Measurements from ENCODE around the gene ADAM22. TPM values are rescaled to one million over a fixed set of nuclear protein-coding genes. Genes with fewer than 3 reads are reported as not detected.

The ADAM22 gene
- polyA plus RNA-seq, 2 of the 4 experiments (the other 2 are of a cell fraction), result 0.53 to 0.59 TPM

- CTCF ChIA-PET, result no interaction called here
- POLR2A ChIA-PET, result no interaction called here
- H3K4me1 ChIP-seq, result no peaks in the 10 kb centered on the region
- ATAC-seq, result no peak
- no peak overlapping the region for H3K27ac ChIP-seq
- no peaks in the 10 kb centered on the region for H3K9me3 ChIP-seq
- TF ChIP-seq RARB (CRISPR knock-in tag; IDR thresholded peaks at IDR 0.05) (no peak), NR3C1 (IDR thresholded peaks at IDR 0.05) (no peak), TFCP2L1 (CRISPR knock-in tag; IDR thresholded peaks at IDR 0.05) (no peak), HOXA7 (CRISPR knock-in tag; IDR thresholded peaks at IDR 0.05) (no peak)
- WGBS (ENCODE audit: missing lambda C conversion rate), result 11% methylated on average over 2 of the region's 2 CpGs
- DNase-seq (ENCODE audit: low read depth in 1 of 2, low spot score in 1 of 2), result no peak
- H3K4me2 ChIP-seq, result no peak overlapping the region
- no peak for FAIRE-seq
- no peak overlapping the region for H3K4me3 ChIP-seq
Measured at GRCh38 chr7:88075216-88075615, 141.2 kb downstream of the ADAM22 start.

DNA sequence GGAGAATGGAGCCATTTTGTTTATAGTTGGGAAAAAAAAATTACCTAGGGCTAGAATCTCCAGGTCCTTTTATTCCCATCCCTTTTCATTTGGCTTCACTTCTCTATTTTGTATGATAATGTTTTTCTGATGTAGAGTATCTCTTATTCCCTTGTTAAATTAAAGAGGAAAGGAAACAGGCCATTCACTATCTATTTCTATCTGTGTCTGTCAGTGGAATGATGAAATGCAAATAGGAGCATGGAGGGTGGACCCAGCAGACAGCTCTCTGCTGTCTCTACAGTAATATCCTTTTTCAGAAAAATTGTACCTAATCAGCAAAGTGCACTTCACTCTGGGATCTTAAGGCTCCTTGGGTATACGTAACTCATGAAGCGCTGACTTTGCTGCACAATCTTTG, 149.8 kb downstream of the ADAM22 start:
- no peak overlapping the region for H3K4me3 ChIP-seq
- FAIRE-seq (no peak), ATAC-seq (no peak), DNase-seq (ENCODE audit: low read depth in 1 of 2, low spot score in 1 of 2) (no peak)
- TF ChIP-seq USF2 (IDR thresholded peaks at IDR 0.05) (no peak), NFE2L2 (conservative IDR thresholded peaks at IDR 0.05; ENCODE audit: low read length) (no peak), FOXS1 (CRISPR knock-in tag; IDR thresholded peaks at IDR 0.05) (no peak), ZNF302 (CRISPR knock-in tag; IDR thresholded peaks at IDR 0.05) (no peak), NPAS2 (CRISPR knock-in tag; IDR thresholded peaks at IDR 0.05; ENCODE audit: borderline replicate concordance) (no peak), CBX2 (IDR thresholded peaks at IDR 0.05; ENCODE audit: borderline replicate concordance, low read depth) (no peak), EHF (CRISPR knock-in tag; IDR thresholded peaks at IDR 0.05) (no peak), ZFP36 (IDR thresholded peaks at IDR 0.05; ENCODE audit: borderline replicate concordance, partially characterized antibody) (no peak), ESRRA (IDR thresholded peaks at IDR 0.05; ENCODE audit: borderline replicate concordance, low read length) (no peak), HOXB13 (CRISPR knock-in tag; IDR thresholded peaks at IDR 0.05; ENCODE audit: low read depth) (no peak), MYC (IDR thresholded peaks at IDR 0.05; ENCODE audit: borderline replicate concordance, low read length) (no peak), HOXA7 (CRISPR knock-in tag; IDR thresholded peaks at IDR 0.05) (no peak)
- TF ChIP-seq, protein P1, sequence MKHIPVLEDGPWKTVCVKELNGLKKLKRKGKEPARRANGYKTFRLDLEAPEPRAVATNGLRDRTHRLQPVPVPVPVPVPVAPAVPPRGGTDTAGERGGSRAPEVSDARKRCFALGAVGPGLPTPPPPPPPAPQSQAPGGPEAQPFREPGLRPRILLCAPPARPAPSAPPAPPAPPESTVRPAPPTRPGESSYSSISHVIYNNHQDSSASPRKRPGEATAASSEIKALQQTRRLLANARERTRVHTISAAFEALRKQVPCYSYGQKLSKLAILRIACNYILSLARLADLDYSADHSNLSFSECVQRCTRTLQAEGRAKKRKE (CRISPR knock-in tag; IDR thresholded peaks at IDR 0.05; ENCODE audit: low read depth), result no peak
- no peak overlapping the region for H3K27ac ChIP-seq
- POLR2A ChIA-PET, result no interaction called here
- CTCF ChIA-PET, result no interaction called here
- no peaks in the 10 kb centered on the region for H3K4me1 ChIP-seq
- H3K4me2 ChIP-seq, result no peak overlapping the region
- 81% methylated on average over 2 of the region's 2 CpGs for WGBS (ENCODE audit: missing lambda C conversion rate)
- H3K9me3 ChIP-seq, result no peaks in the 10 kb centered on the region

- POLR2A ChIA-PET, result no interaction called here
- H3K4me2 ChIP-seq, result no peak overlapping the region
- H3K27ac ChIP-seq, result no peak overlapping the region
- WGBS (ENCODE audit: missing lambda C conversion rate), result 6% methylated on average over 1 of the region's 1 CpG
- no peak for FAIRE-seq
- DNase-seq (ENCODE audit: low read depth in 1 of 2, low spot score in 1 of 2), result no peak
- no peaks in the 10 kb centered on the region for H3K4me1 ChIP-seq
- TF ChIP-seq ELK1 (IDR thresholded peaks at IDR 0.05; ENCODE audit: low read depth, low read length) (no peak), POLR2AphosphoS2 (conservative IDR thresholded peaks at IDR 0.05; ENCODE audit: low read length) (no peak), BHLHE40 (IDR thresholded peaks at IDR 0.05; ENCODE audit: low read depth, low read length) (no peak), ZNF302 (CRISPR knock-in tag; IDR thresholded peaks at IDR 0.05) (no peak), JUN (IDR thresholded peaks at IDR 0.05) (no peak), NFE2L2 (conservative IDR thresholded peaks at IDR 0.05; ENCODE audit: low read length) (no peak), MAFK (IDR thresholded peaks at IDR 0.05; ENCODE audit: partially characterized antibody) (no peak), HDAC2 (IDR thresholded peaks at IDR 0.05) (no peak)
- TF ChIP-seq, protein P2, sequence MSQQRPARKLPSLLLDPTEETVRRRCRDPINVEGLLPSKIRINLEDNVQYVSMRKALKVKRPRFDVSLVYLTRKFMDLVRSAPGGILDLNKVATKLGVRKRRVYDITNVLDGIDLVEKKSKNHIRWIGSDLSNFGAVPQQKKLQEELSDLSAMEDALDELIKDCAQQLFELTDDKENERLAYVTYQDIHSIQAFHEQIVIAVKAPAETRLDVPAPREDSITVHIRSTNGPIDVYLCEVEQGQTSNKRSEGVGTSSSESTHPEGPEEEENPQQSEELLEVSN (IDR thresholded peaks at IDR 0.05; ENCODE audit: borderline replicate concordance, low read depth), result no peak
- no peak for ATAC-seq
- no peak overlapping the region for H3K4me3 ChIP-seq
- no peaks in the 10 kb centered on the region for H3K9me3 ChIP-seq
- CTCF ChIA-PET, result interaction anchor here (0.9 kb wide), 1 partner anchor 22 kb away, joined by 3 read pairs; no protein-coding TSS in a partner anchor
Measured at GRCh38 chr7:88089561-88089960, 155.5 kb downstream of the ADAM22 start.

Measured in A549 (cell line).